GM04504 (cell line): ENCODE measurements around the gene PODN.

Experiments used
- DNase-seq: peaks from one replicate; pipeline ENCODE4 v3.0.0-alpha.2; 2012; ENCODE audit warnings: low read depth

The PODN gene

DNA sequence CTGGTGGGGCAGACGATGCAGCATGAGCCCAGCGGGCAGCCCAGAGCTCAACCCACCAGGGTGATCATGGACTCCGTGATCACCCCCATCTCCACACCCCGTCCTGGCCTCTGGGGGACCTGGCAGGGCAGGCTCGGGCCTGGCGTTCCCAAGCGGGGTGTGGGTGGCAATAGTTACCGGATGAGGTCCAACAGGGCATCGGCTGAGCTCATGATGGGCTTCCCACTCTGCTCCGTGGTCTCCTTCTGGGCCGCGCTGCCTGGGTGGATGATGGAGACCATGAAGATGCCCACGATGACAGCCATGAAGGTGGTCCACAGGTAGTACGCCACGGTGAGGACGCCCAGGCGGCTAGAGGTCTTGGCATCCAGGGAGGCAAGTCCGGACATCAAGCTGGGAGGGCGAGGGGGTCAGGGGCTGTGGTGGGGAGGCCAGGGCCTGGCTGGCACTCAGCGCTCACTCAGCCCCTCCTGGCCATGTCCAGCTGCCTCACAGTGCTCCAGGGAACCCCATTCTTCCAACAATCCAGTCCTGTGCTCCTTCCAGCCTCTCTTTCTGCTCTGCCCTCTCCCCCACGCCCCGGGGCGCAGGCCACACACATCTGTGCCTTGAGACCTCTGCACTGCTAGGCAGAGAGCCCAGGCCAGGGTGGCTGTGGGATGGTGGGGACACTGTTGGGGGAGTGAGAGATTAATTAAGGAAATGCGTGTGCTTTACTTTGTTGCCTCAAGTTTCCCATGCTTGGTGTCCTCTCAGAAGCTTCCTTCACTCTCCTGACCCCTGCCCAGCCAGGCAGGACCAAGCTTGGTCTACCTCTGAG, 52.8 kb downstream of the PODN start:
- DNase-seq: no peak

DNA sequence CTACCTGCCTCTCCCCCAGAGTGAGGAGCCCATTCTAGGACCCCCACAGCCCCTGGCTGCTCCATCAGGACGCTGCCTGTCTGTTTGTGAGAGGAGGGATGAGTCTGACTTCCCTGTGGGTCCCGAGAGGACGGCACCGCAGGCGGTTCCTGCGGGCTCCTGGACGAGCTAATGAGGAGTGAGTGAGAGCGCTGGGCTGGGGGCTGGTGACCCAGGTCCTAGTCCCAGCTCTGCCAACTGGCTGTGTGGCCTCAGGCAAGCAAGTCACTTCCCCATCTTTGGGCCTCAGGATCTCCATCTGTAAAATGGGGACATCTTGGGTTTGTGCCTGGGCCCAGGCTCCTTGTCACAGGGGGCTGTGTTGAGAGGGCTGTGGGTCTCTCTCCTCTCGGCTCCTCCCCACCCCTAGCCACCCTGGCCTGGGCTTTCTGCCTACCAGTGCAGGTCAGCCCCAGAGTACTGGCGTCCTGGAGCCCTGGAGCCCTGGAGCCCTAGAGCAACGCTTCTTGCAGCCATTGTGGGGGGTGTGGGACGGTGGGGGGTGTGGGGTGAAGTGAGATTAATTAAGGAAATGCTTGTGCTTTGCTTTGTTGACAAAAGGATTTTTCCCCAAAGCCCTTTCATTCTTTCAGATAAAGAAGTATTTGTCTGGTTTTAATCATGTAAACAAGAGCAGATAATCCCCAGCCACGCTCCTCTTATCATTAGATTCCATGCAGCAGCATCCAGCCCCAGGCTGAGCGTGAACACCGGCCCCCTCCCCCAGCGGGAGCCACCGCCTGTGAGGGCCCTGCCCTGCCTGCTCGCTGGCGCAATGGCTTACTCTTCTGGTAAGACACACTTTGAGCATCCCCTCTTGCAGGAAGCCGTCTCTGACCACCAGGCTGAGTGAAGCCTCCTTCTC, 53.6 kb downstream of the PODN start:
- DNase-seq: no peak

DNA sequence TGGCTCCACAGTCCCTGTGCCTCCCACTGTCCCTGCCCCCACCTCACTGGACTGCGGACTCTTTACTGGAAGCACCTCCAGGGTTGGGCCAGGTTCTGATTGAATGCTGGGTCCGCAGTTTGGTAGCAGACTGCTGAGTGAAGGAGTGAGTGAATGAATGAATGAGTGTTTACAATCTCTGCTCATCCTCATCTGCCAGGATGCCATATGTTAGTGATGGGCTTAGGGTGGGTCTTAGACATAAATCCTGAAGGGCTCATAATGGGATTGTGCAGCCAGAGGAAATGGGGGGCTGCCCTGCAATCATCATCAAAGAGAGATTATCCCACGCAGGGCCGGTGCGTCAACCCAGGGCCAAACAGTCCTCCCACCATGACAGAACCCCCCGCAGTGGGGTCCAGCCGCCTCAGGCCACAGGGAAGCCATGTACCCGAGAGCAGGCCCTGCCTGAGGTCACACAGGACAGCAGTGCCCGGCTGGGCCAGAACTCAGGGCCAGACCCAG, 54.3 kb downstream of the PODN start:
- no peak for DNase-seq

DNA sequence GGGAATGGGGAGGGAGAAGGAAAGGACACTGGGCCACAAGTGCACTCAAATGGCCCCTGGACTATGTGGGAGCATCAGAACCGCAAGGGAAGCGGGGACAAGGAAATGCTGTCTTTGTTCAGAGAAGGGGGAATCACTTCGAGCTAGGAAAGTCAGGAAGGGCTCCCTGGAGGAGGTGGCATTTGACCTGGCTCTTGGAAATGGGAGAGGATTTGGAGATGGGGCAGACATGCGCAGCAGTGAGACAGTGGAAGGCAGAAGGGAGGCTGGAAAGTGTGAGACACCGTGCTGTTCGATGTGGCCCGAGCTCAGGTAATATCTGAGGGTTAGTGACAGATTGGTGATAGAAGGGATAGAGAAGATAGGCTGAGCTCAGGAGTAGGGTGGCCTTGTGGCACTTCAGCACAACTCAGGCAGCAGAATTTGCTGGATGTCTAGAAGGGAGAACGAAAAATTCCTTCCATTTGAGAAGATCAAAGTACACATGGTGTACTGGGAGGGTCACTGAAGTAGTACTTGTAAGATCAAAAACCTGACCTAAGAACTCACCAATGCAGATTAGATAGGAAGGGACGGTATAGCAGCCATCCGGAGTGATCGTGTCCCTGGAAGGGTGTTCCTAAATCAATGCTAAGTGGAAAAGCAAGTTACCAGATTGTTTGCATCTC, 55.1 kb downstream of the PODN start:
- no peak for DNase-seq

DNA sequence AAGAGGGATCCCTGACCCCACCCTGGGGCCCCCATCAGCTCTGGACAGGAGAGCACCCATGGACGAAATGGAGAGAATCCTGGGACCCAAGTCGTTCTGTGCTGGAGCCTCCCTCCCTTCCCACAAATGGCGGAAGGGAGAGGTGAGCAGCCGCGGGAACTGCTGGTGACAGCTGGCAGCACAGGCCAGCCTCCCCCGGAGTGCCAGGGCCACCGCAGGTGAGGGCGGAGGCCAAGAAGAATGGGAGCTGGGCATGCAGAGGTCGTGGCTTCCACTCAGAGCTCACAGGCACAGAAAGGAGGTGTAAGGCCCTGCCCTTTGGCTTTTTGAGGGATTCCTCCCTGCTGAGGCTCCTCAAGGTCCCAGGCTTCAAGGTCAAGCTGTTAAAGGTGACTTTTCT, 55.8 kb downstream of the PODN start:
- no peak for DNase-seq

DNA sequence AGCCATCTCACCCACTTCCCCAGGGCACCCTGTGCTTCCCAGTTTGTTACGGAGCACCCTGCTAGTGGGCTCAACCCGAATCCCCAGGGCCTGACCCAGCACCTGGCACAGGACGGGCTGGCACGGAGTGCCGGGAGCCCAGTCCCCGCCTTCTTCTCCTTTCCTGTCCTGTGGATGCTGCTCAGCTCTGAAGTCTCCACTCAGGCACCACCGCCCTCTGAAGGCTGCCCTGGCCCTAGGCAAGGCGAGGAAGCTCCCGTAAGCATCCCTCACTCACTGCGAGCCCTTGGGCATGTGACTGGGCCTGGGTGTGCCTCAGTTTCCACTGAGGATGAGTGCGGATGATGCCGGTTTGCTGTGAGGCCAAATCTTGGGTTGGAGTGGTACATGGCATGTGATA, 58.6 kb downstream of the PODN start:
- no peak for DNase-seq

DNA sequence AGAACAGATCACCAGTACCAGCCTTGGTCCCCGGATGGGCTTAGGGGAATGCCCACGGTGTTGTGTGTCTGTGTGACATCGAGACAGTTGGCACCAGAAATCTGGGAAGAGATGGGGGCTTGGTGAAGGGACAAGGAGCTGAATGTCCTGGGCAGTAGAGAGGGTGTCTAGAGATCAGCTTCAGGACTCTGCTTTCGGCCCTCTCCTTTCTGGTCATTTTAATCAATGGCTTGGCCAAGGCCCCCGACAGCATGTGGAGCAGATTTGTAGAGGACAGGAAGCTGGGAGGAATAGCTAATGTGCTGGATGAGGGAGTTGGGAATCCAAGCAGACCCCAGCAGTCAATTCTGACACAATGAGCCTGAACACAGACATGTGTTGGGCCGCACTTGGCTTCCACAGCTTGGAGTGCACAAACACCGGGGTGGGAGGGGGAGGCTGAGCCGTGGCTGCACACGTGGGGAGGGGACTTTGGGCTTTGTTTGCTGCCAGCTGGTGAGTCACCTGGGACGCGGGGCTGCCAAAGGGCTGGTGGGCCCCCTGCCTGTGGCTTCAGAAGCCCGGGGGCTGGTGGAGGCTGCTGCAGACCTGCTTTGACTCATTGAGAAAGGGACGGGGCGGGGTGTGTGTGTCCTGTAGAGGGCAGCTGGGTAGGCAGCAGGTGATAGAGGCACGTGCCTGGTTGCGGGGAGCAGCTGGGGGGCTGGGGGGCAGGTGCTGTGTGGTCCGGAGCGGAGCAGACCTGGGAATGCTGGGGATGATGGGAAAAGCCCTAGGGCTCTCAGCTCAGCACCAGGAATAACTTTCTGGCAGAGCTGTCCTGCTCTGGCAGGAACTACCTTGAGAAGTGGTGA, 59.5 kb downstream of the PODN start:
- no peak for DNase-seq

DNA sequence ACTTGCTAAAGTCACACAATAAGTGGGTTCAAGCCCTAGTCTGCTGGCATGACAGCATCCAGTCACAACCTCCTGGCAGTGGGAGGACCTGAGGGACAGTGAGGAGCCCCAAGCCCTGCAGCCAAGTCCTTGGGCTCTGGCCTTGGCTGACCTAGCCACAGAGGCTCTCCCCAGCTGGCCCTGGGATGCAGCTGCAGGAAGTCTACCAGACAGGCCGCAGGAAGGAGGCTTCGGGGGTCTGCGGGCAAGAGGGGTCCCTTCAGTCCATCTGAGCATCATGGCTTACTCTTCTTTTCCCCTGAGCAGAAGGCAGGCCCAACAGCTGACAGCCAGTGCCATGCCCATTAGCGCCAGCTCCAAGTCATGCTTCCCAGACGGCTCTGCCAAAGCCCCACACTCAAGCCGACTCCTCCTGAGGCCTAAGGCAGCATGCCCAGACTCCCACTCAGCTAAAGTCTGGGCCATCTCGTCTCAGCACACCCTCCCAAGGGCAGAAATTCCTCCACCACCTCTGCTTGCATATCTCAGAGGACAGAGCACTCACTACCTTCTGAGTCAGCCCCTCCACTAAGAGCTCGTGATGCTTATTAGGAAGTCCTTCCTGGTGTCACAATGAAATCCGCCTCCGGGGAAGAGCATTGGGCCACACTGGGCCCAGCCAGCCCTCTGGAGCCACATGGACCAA, 60.3 kb downstream of the PODN start:
- DNase-seq: no peak

DNA sequence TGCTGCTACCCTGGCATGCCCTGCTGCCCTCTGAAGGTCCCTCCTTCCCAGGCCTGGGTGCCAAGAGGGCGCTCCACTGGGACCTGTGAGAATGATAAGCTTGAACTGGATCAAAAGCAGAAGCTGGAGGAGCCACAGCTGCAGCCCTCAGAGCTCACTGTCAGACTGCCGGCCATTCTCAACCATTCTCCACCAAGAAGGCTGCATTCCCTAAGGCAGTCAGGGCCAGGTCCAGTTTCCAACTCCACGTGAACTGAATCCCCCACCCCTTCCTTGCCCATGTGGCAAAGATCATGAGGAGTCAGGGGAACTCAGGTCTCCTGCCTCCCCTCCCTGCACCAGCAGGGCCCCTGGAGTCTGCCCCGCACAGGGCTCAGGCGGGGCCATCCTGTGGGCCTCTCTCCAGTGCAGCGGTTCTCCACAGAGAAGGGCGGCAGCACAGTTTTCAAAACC, 61.0 kb downstream of the PODN start:
- no peak for DNase-seq

DNA sequence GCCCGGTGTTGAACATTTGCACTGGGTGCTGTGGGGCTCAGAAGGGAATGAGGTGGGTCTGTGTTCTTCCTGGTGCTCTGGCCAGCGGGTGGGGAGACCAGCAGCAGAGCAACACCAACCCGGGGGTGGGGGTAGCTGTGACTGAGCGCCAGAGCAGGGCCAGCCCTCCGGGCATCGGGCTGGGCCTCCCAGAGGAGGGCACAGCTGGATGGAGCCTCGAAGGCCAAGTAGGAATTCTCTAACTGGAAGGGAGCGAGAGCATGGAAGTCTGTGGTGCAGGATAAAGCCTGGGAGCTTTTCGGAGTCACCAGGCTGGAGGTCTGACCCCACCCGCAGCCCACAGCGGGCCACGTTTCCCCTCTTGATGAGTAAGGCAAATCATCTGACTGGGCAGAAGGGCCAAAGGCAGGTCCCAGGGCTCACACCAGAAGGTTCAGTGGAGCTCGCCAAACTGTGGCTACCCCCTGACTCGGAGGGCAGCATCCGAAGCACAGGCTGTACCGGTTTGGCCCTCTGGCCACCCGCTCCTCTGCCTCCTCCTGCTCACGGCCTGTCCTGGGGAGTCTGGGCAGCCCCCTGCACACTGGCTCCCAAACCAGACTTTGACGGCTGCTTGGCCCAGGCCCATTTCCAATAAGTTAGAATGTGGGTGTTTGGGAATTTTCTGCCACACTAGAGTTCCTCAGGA, 61.6 kb downstream of the PODN start:
- no peak for DNase-seq

DNA sequence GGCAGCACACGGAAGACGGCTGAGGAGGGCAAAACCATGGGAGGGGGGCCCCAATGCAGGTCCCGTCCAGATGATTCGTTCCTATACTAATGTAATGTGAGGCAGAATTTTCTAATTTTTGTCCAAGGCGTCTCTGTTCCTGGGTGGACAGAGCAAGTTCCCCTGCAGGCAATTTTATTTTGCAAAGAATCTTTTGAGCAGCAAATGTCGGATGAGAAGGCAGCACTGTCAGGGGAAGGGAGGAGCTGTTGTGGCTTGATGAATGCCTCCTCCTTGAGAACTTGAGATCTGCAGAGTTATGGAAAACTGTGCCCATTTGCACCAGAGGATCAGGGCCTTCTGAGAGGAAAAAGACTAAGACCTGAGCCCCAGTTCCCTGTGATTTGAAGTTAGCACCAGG, 63.1 kb downstream of the PODN start:
- DNase-seq: no peak

DNA sequence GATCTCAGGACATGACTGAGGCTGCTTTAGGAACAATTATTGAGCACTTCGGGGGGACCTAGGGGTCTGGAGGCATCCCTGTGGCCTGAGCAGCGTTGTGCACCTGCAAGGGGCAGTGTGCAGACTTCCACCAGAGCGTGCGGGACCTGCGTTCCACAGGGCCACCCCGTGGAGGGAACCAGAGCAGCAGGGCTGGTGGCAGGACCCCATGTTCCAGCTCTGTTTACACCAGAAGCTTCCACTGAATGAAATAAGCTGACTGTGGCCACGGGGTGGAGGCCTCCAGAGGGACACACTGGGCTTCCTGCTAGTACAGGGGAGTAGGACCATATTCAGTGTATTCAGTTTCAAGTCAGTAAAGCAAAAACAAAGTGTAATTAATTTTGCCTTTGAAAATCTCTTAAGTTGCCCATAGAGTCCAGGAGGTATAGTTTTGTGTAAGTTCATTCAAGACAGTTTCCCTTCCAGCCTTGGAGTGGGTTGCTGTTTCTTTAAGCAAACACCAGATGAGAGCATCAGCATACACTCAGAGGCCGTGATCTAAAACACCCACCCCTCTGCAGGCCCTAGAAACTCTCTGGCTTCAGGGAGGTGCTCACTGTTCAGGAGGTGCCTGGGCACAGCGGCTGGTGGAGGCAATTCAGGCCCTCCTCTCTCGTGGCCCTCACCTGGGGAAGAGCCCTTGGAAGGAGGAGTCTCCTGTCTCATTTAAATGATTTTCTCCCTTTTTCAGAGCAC, 63.8 kb downstream of the PODN start:
- no peak for DNase-seq

DNA sequence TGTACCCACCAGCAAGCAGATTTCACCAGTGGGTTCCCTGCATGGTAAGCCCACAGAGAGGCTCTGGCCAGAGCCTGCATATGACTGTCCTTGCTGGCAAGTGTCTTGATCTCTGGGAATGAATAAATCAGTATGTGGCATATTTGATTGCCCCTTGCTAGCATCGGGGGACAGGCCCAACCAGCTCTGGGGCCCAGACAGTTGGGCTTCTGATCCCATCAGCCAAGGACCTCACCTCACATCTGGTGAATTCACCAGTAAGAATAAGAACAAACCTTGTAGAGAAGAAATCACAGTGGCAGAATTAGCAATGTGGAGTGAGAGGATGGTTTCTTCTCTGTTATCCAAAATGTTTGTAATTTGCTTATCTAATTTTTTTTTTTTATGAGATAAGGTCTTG, 64.5 kb downstream of the PODN start:
- DNase-seq: no peak

DNA sequence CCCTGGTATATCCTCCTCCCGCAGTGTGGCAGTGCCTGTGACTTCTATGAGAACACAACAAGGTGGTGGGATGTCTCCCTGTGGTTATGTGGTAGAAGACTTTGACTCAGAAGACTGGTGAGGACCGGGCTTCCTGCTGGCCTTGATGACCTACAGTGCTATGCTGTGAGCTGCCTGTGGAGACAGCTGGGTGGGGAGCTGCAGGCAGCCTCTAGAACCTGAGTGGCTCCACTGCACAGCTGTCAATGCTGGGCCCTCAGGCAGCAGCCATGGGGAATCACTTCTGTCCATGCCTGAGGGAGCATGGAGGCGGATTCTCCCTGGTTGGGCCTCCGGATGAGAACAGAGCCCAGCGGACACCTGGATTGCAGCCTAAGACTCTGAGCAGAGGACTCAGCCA, 65.5 kb downstream of the PODN start:
- DNase-seq: no peak

DNA sequence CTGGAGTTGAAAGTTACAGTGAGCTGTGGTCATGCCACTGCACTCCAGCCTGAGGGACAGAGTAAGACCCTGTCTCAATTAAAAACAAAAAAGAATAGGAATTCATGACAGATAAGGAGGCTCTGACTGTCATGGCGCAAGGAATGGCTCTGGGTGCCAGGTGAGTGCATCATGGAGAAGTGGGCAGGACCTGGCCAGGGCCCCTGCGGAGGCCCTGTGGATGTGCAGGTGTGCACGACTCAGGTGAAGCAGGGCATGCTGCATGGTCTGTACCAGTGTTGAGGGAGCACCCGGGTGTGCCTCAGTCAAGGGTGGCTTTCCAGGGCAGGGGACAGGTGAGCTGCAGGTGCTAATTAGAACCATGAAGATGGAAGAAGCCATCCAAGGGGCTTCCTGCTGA, 66.4 kb downstream of the PODN start:
- DNase-seq: no peak

DNA sequence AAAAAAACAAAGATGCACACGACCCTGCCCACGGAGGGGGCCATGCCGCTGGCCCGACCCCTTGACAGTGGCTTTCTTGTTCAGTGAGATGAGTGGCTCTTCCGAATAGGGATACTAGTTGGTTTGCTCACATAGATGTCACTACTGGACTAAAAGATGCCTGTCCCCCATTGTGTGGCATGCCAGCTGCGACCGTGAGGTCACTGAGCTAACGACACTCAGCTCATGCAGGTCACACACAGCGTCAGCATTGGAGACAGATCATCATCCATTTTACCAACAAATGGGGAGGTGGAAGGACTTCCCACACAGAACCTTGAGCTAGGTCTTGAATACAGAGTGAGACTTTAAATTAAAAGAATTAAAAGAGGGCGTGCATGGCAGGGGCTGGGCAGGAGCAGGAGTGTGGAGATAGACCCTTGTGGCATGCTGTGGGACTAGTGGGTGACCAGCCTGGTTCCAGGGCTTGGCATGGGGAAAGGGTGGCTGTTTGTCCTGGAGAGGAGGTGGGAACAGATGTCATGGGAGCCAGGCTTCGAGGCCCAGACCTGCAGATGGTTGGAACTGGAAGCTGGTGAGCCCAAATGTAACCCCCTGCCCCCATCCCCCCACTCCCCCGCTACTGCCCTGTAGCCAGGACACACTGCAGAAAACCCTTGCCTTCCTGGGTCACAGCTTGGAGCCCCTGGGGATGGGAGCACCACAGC, 68.0 kb downstream of the PODN start:
- DNase-seq: no peak

DNA sequence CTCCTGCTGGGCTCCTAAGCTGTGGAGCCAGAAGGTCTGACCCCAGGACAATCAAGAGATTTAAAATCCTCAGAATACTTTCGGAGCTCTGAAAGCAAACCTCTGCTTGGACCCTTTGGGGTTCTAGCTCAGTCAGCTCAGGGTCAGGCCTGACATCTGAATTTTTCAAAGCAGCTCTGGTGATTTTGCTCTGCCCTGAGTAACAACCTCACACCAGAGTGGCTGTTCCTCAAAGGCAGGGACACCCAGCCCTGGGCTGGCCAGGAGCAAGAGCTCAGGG, 68.5 kb downstream of the PODN start:
- no peak for DNase-seq

DNA sequence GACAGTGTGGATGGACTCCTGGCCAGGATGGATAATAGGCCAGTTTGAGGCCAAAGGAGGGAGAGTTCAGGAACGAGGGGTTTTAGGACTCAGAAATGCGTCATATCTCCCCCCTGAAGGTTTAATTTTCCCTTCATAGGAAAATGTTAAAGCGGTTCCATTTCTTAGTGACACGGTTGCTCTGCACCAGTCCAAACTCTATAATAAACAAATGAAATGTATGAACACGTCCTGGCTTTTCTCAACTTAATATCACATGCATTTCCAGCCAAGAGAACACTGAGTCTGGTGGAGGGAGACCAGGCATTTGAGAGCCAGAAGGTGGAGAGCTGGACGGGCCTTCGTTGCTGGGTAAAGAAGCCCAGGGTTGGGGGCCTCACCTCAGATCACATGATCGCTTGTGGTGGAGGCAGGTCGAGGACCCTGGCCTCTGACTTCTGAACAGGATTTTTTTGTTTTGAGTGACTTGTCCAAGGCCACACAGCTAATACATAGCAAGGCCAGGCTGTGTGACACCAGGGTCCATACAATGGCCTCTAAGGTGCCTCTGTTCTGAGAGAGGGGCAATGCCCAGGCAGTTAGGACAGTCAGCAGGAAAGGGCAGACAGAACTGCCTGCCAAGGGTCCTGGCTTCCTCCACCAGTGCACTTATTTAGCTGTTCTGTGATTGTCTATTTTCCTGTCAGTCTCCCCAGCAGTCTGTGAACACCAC, 69.0 kb downstream of the PODN start:
- DNase-seq: no peak

DNA sequence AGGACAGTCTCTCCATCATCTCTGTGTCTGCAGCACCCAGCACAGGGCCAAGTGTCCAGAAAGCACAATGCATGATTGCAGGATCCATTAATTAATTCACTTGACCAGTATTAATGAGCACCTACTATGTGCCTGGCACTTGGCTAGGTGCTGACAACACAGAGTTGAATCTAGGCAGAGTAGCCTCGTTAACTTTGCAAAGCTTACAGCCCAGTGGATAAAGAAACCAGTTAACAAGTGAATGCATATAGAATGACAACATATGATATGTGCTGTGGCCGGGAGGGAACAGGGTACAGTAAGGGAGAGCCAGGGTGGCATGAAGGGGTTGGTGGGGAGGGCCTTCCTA, 69.6 kb downstream of the PODN start:
- no peak for DNase-seq
